Brain microvascular endothelial cell (primary cell): ENCODE measurements around the gene FAM171A1.
"Not testable (repeated sequence)": the region's sequence is repeated elsewhere in the genome, so short reads cannot be mapped to it uniquely, and the experiment has no call there.

Experiments
- DNase-seq: peaks from one replicate; pipeline ENCODE4 v3.0.0-alpha.2; 2020
- H3K27ac ChIP-seq: fragments of 250-450 bp; sonication (Bioruptor Pico); 2 replicates; pipeline ENCODE4 v1.5.1; 2020; ENCODE audit warnings: mild to moderate bottlenecking, moderate library complexity
- H3K27me3 ChIP-seq: fragments of 250-450 bp; sonication (Bioruptor Pico); replicated peaks from 2 replicates; pipeline ENCODE4 v1.5.1; 2020; ENCODE audit warnings: mild to moderate bottlenecking
- H3K36me3 ChIP-seq: fragments of 250-450 bp; sonication (Bioruptor Pico); replicated peaks from 2 replicates; pipeline ENCODE4 v1.5.1; 2020; ENCODE audit warnings: mild to moderate bottlenecking
- H3K4me3 ChIP-seq: 2 replicates; pipeline ENCODE4 v1.5.1; 2011; ENCODE audit warnings: low read depth, mild to moderate bottlenecking, control low read depth, low read length, moderate library complexity
- in situ Hi-C: cut with HindIII; loops from 2 replicates; pipeline ENCODE4 v1.10.0; 2017; ENCODE audit warnings: low sequenced_read_pairs, low pct_ligation_motif_present
- TF ChIP-seq, protein P1 (sequence below): IDR thresholded peaks from 2 replicates; pipeline ENCODE4 v1.5.1; 2011; ENCODE audit warnings: low read depth, mild to moderate bottlenecking, moderate library complexity, low read length, control low read depth, inconsistent platforms; ENCODE audit errors: missing control alignments

The FAM171A1 gene

DNA sequence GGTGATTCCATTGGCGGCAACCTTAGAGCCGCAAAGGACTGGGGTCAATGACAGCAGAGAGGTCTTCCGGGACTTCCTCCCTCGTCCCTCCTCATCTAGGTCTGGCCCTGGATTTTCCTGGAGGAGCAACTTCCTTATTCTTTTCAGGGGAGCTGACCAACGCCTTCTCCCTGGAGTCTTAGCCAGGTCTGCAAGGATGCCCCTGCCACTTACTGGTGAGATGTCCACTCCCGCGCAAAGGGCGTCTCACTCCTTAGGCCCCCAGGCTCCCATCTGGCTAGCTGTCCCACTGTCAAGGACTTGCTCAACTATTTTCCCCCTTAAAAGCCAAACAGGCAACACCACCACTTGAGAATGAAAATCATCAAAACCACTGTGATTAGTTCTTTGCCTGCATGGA lies 160.6 kb downstream of the FAM171A1 start:
- no peak overlapping the region for H3K27ac ChIP-seq
- TF ChIP-seq, protein P1, sequence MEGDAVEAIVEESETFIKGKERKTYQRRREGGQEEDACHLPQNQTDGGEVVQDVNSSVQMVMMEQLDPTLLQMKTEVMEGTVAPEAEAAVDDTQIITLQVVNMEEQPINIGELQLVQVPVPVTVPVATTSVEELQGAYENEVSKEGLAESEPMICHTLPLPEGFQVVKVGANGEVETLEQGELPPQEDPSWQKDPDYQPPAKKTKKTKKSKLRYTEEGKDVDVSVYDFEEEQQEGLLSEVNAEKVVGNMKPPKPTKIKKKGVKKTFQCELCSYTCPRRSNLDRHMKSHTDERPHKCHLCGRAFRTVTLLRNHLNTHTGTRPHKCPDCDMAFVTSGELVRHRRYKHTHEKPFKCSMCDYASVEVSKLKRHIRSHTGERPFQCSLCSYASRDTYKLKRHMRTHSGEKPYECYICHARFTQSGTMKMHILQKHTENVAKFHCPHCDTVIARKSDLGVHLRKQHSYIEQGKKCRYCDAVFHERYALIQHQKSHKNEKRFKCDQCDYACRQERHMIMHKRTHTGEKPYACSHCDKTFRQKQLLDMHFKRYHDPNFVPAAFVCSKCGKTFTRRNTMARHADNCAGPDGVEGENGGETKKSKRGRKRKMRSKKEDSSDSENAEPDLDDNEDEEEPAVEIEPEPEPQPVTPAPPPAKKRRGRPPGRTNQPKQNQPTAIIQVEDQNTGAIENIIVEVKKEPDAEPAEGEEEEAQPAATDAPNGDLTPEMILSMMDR = no peak
- in situ Hi-C loops = no loop called here
- no peaks in the 10 kb centered on the region for H3K27me3 ChIP-seq
- H3K36me3 ChIP-seq = peaks cover 21% of the 10 kb centered on the region
- no peak for DNase-seq
- no peak overlapping the region for H3K4me3 ChIP-seq

DNA sequence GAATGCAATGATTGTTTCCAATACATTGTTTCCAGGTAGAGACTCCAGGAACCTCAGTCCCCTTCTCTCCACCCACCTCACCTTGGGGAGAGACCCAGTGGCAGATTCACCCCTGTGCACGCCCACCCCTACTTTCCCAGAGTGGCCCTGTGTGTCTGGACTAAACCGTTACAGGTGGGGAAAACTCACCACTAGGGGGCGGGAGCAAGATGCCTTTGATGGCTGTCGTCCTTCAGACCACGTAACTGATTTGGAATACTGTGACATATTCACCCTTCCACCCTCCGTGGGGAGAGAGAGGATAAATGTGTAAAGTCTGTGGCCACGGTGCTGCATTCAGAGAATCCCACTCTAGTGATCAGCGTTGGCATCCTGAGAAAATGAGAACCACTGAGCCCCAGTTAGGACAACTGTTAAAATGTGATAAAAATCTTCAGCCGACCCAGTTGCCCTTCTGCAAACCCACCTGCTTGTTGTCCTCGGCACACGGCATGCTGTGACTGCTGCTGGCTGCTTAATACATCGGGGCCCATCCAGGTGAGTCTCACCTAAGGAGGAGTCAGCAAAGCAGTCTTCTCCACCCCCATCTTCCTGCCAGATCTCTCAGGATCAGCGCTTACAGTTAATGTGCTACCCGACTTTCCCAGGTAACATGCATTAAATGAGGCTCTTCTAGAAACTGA lies 161.1 kb downstream of the FAM171A1 start:
- TF ChIP-seq, protein P1 = peak; percentile 94
- Histone ChIP-seq H3K4me3 (no peak overlapping the region), H3K27ac (no peak overlapping the region), H3K36me3 (peaks cover 21% of the 10 kb centered on the region), H3K27me3 (no peaks in the 10 kb centered on the region)
- DNase-seq = peak; percentile 79
- in situ Hi-C loops = no loop called here

DNA sequence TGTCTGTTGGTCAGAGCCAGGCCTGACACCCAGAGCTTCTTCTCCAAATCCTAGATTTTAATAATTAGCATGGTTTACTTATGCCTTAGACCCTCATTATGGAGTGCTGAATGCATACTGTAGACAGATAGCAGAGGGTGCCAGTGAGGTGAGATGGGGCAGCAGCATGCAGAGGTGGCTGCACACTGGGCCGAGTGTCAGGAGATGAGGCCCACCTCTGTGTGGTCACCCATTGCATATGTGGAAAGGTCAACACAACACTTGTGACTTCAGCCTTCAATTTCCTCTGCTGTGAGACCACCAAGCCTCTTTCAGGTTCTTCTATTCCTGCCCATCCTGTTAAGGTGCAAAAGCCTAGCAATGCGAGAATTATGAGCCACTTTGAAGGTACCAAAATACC lies 162.9 kb downstream of the FAM171A1 start:
- Histone ChIP-seq H3K4me3 (no peak overlapping the region), H3K36me3 (peaks cover 10% of the 10 kb centered on the region), H3K27me3 (no peaks in the 10 kb centered on the region), H3K27ac (no peak overlapping the region)
- in situ Hi-C loops = no loop called here
- TF ChIP-seq, protein P1 = no peak
- DNase-seq = no peak

DNA sequence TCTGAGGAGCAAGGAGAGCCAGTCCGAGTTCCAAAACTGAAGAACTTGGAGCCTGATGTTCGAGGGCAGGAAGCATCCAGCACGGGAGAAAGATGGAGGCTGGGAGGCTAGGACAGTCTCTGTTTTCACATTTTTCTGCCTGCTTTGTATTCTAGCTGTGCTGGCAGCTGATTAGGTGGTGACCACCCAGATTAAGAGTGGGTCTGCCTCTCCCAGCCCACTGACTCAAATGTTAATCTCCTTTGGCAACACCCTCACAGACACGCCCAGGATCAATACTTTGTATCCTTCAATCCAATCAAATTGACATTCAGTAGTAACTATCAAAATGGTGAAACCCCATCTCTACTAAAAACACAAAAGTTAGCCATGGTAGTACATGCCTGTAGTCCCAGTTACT lies 163.7 kb downstream of the FAM171A1 start:
- H3K36me3 ChIP-seq, in situ Hi-C loops: not testable (repeated sequence)

DNA sequence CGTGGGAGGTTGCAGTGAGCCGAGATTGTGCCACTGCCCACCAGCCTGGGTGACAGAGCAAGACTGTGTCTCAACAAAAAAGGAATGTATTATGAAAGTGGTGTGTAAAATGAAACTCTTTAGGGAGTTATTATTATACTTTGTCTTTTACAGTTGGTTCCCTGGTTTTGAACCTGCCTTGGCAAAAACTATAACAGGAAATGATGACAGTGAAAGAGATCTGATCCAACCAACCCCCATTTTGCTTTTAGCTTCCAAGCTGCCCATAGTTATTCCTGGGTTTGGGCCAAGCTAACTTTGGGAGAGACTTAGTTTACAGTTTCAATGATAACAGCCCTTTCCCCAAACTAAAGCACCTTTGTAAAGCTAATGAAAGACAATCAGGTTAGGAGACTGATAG lies 168.4 kb downstream of the FAM171A1 start:
- TF ChIP-seq, protein P1 = no peak
- H3K36me3 ChIP-seq = no peaks in the 10 kb centered on the region
- in situ Hi-C loops = no loop called here
- H3K27ac ChIP-seq = peak overlapping the region; percentile 82
- no peak for DNase-seq
- H3K4me3 ChIP-seq = no peak overlapping the region
- no peaks in the 10 kb centered on the region for H3K27me3 ChIP-seq

More for the DNA sequence above, 163.7 kb downstream of the FAM171A1 start:
- not testable (repeated sequence) for H3K27me3 ChIP-seq, H3K4me3 ChIP-seq, DNase-seq, H3K27ac ChIP-seq

- H3K36me3 ChIP-seq, in situ Hi-C loops, DNase-seq, H3K4me3 ChIP-seq, H3K27me3 ChIP-seq: not testable (repeated sequence)
- H3K27ac ChIP-seq = peak overlapping the region; percentile 82
These were observed 168.8 kb downstream of the FAM171A1 start for GRCh38 chr10:15202301-15202621.
